ENCODE results near the gene UBE2I. TPM values are rescaled to one million over a fixed set of nuclear protein-coding genes. Genes with fewer than 3 reads are reported as not detected.

Gene UBE2I
- total RNA-seq, 1 donor from 2014 or later = 77.2 TPM

DNA sequence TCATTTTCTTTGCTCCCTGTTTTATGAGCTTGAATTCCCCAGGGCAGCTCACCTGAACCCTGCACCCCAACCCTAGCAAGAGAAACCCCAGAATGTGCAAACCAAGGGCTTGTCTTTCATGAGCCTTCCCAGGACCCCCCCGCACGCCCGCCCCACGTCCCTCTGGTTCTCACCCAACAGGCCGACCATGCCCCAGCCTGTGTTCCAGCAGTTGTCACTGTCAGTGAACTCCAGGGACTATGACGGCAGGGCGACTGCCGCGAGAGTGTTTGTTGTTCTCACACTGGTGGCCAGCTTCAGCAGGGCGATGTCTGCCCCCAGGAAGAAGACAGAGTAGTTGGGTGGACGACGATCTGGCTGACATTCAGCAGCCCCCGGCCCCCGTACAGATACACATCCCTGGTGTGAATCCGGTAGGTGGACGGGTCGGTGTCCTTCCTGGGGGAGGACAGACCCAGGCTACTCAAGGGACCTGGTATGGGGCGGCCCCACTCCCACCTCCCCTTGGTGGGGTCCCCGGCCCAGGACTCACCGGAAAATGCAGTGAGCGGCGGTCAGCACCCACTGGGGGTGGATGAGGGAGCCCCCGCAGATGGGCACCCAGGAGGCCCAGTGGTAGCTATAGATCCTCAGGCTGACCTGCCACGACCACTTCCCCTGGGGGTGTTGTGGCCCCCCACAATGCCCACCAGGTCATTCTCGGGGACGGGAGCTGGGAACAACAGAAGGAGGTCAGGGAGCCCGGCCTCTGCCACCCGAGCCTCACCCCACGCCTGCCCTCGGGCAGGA is 33.5 kb upstream of the UBE2I start:
- intact Hi-C loops (cut with DNase I) = no loop called here
- ATAC-seq (ENCODE audit: poor library complexity) (no peak), DNase-seq (no peak)

DNA sequence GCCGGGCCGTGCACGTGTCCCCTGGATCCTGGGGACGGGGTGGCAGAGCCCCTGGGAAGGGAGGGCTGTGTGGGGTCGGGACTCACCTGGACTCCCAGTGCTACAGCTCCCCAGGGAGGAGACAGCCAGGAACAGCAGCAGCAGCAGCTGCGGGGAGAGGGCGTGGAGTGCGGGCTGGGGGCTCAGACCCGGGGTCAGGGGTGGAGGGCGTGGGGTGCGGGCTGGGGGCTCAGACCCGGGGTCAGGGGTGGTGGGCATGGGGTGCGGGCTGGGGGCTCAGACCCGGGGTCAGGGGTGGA is 32.9 kb upstream of the UBE2I start:
- no peak for ATAC-seq (ENCODE audit: poor library complexity)
- no peak for DNase-seq
- intact Hi-C loops (cut with DNase I) = no loop called here

DNA sequence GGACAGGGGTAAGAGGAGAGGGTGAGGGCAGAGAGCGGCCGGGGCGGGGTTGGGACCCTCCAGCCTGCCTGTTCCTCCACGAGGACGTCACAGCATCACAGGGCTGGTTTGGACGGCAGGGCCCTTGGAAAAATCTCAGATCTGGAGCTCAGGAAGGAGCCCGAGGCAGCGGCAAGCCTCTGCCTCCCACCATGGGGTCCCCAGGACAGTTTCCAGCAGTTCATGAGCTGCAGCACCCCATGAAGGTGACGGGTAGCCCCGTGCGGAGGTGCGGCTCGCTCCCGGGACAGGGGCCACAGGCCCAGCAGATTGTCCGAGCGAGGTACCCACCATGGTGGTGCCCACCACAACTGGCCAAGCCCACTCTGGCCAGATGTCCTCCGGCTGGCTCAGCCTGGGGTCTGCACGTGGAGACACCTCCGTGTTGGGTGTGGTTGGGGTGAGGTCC is 32.3 kb upstream of the UBE2I start:
- ATAC-seq (ENCODE audit: poor library complexity) (no peak), DNase-seq (no peak)
- intact Hi-C loops (cut with DNase I) = no loop called here

DNA sequence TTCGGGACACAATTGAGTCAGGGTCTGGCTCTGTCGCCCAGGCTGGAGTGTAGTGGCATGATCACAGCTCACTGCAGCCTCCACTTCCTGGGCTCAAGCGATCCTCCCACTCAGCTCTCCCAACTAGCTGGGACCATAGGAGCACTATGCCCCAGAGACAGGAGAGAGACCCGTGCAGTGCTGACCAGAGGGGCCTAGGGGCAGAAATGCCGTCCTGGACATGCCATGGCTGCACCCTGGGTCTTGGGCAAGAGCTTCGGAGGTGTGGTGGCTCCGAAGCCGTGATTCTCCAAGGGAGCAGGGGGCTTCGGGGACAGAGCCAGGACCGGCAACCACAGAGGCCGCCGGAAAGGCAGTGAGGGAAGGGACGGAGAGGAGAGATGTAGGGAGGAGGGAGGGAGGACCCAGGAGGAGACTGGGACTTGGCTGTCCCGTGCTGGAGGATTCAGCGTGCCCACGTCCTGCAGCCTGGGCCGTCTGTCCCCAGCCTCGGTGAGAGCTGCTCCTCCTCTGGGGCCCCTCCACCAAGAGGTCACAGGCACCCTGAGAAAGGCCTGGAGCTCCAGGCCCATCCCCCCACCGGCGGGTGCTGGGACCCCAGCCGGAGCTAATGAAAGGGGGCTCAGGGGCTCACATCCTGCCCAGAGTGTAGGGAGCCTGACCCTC is 31.7 kb upstream of the UBE2I start:
- intact Hi-C loops (cut with DNase I) = no loop called here
- ATAC-seq (ENCODE audit: poor library complexity) = no peak
- DNase-seq = no peak

DNA sequence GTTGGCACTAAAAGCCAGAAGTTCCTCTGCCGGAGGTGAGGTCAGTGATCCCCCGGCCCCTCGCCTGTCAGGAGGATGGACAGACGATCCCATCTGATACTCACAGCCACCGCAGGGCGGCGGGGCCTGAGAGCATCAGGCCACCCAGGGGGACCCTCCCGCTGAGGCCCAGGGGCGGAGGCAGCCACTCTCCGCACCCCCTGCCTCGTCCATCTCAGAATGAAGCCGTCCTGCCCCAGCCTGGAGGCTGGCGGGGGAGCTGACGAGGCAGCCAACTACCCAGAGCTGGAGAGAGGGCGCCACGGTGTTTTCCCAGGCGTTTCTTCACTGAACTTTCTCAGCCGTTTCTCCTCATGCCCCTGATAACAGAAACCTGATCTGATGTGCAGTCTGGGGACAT is 31.0 kb upstream of the UBE2I start:
- intact Hi-C loops (cut with DNase I) = no loop called here
- ATAC-seq (ENCODE audit: poor library complexity) (no peak), DNase-seq (no peak)

DNA sequence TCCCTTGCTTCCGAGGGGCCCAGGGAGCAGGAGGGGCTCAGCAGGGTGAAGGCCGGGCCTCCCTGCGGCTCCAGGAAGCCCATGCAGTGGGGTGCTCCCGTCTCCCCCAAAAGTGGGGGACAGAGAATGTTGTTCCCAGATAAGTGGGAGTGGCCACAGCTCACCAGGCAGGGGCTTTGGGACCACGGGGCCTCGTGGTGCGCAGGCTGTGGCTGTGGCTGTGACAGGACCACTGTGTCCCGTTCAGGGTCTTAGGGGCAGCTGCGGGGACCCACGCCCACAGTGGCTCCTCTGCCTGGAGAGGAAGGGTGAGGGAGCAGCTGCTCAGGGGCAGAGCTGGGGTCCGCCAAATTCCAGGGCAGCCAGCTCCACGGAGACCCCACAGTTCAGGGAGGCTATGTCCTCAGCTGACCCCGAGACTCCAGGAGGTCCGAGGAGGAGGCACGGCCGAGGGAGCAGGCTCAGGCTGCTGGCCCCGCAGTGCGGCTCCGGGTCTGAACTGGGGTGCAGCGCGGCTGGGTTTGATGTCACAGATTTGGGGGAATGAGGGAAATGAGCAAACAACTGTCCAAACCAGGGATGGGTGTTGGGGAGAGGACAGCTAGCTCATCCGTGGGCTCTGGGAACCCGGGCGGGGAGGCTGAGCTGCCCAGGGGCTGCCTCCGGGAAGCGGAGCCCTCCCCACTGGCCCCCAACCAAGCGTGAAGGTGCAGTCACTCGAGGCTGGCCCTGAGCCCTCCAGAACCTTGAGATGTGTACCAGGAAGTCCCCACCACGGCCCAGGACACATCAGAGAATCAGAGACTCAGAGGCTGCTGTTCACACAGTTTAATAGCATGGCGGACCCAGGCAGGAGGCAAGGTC is 30.1 kb upstream of the UBE2I start:
- intact Hi-C loops (cut with DNase I) = no loop called here
- DNase-seq (no peak), ATAC-seq (ENCODE audit: poor library complexity) (no peak)

DNA sequence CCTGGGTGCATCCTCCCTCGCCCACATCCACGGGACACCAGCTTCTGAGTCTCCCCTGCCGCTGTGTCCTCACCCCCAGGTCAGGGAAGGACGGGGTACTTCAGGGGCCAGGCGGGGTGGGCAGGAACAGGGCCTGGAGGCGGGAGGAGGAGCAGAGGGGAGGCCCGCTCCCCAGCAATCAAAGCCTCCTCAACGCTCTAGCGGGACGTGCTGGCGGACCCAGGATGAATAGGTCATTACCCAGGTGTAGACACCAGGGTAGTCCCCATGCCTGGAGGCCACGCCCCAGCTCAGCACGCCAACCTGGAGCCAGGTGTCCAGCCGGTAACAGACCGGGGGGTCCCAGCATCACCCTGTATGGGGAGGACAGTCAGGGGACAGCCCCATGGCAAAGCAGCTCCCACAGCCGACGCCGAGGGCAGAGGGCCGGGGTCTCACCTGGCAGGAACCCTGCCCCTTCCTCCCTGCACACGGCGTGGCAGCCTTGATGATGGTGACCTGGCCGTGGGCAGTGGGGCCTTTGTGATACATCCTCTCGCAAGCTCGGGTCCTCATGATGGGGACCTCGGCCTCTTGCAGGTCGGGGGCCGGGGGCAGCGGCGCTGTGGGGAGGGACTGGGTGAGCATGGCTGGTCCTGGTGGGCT is 29.4 kb upstream of the UBE2I start:
- DNase-seq (no peak), ATAC-seq (ENCODE audit: poor library complexity) (no peak)
- intact Hi-C loops (cut with DNase I) = no loop called here

- intact Hi-C loops (cut with DNase I) = no loop called here
- ATAC-seq (ENCODE audit: poor library complexity) (no peak), DNase-seq (no peak)
Observed at GRCh38 chr16:1280783-1281182, 28.7 kb upstream of the UBE2I start.

DNA sequence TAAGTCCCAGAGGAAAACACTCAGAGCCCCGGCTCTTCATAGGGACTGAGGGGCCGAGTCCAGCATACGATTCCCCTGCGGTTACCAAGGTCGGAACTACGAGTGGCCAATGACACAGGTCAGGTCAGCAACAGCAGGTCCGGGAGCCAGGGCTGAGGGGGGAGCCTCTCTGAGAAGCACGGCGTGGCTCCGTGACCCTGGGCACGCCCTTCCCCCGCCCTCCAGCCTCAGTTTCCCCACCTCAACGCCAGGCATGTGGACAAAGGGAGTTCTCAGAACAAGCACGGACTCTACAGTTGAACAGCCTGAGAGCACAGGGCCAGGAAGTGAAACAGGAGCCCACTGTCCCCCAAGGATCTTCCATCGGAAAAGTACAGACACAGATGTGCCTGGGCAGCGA is 27.9 kb upstream of the UBE2I start:
- DNase-seq = no peak
- intact Hi-C loops (cut with DNase I) = no loop called here
- no peak for ATAC-seq (ENCODE audit: poor library complexity)

DNA sequence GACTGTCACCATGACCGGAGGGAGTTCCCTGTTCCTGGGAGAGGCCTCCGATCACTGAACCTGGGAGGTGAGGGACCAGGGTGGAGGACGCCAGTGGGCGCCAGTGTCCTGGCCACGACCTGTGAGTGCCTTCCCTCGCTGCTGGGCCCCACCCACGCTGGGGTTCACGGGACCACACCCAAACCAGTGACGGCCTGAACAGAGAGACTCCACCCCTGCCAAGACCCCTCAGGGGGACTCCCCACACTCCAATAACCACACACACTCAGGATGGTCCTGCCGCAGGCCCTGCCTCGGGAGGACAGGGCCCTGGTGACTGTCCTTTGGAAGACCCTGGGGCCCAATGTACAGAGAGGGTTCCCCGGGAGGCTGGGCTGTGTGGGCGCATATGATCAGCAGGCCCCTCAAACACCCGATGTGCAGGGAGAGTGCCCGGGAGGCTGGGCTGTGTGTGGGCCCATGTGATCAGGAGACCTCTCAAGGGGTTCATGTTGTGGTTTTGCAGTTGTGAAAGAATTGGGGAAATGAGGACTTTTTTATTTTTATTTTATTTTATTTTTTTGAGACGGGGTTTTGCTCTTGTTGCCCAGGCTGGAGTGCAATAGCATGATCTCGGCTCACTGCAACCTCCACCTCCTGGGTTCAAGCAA is 27.0 kb upstream of the UBE2I start:
- intact Hi-C loops (cut with DNase I) = no loop called here
- DNase-seq = no peak
- no peak for ATAC-seq (ENCODE audit: poor library complexity)

DNA sequence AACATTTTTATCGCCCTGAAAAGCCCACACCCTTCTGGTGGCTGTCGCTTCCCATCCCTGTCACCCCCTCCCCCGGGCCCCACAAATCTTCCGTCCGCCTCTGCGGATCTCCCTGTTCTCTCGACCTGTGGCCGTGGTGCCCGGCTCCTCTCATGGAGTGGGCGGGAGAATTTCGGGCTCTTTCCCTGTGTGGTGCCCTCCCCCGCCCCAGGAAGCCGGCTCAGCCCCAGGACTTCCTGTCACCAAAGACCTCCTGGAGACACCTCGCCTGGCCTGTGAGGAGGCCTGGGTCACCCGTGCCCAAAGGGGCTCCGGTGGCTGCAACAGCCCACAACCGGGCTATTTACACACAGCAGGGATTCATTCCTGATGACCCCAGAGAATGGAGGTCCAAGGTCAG is 26.1 kb upstream of the UBE2I start:
- ATAC-seq (ENCODE audit: poor library complexity) (no peak), DNase-seq (no peak)
- intact Hi-C loops (cut with DNase I) = no loop called here

DNA sequence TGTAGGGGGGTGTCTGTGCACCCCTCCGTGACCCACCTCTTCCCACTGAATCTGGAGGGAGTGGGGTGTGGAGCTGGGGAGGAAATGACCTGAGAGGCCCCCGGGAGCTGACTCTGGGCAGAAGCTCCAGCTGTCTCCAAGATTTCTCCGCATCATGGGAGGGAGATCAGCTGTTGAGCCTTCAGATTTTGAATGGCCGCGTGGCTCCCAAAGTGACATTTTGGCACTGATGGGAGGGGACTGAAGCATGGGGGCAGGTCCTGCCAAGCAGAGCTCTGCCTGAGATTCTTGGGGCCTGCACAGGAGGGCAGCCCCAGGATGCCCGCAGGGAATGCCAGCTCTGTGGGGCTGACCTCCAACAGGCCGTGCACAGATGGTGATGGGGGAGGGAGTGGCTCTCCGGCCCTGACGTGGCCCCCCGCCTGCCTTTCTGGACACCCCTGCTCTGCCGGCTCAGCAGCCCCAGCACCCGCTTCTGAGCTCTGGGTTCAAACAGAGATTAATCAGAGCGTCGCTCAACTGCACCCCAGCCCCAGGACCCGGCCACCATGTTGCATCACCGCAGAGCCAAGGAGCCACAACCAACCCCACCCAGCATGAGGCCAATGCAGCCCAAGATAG is 25.3 kb upstream of the UBE2I start:
- no peak for ATAC-seq (ENCODE audit: poor library complexity)
- intact Hi-C loops (cut with DNase I) = no loop called here
- no peak for DNase-seq

DNA sequence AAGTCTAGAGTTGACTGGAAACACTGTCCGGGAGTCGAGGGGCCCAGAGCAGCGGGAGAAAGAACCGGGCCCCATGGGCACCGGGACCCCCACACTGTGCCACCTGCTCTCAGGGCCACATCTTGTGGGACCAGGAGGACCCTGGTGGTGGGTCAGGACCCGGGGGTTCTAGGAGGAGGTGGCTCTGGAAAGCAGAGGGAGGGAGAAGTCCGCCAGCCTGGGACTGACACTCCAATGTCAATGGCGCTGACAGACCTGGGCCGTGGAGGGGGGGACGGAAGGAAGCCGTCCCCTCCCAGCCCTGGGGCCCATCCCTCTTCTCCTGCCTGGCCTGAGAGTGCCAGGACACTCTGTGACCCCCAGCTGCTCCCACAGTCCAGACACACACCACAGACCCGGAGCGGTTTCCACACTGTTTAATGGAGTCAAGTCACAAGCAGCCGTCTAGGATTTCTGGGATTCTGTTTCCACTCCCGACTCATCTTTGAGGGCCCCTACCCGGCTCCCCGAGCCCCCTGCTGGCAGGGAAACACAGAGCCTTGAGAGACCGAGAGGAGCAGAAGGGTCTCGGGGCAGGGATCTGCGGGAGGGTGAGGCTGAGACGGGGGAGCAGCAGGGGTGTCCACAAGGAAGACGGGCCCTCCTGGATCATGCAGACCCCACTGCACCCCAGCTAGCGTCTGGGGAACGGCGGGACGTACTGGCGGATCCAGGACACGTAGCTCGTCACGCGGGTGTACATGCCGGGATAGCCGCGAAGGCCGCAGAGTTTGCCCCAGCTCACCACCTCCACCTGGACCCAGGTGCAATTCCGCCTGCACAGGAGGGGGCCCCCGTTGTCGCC is 23.5 kb upstream of the UBE2I start:
- intact Hi-C loops (cut with DNase I) = no loop called here
- DNase-seq (no peak), ATAC-seq (ENCODE audit: poor library complexity) (no peak)

GRCh38 chr16:1286513-1287094 is 22.8 kb upstream of the UBE2I start:
- no peak for DNase-seq
- intact Hi-C loops (cut with DNase I) = no loop called here
- no peak for ATAC-seq (ENCODE audit: poor library complexity)

DNA sequence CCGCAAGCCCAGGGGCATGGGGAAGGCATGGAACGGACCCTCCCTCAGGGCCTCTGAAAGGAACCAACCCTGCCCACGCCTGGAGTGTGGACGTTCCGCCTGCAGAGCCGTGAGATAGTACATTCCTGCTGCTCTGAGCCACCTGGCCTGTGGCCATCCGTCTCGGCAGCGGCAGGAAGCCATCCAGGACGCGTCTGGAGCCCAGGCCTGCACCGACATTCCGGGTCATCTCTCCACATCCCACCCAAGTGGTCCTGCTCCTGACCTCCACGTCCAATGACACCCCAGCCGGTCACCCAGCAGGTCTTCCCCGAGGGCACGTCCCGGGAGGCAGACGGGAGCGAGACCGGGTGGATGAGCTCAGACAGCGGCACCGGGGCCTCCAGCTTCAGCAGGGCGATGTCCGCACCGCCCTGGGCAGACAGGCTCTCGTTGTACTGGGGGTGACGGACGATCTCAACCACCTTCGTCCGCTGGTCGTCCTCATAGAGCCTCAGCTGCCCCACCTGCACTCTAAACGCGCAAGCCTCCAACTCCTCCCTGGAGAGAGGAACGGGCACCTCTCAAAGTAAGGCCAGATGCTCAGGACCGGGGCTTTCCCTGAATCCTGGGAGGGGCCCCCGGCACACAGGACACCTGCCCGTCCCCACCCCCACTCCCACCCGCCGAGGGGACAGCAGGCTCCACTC is 21.3 kb upstream of the UBE2I start:
- DNase-seq (no peak), ATAC-seq (ENCODE audit: poor library complexity) (peak; percentile 72)
- intact Hi-C loops (cut with DNase I) = no loop called here

- no peak for ATAC-seq (ENCODE audit: poor library complexity)
- no peak for DNase-seq
- intact Hi-C loops (cut with DNase I) = no loop called here
Observed at GRCh38 chr16:1288813-1289476, 20.5 kb upstream of the UBE2I start.
